GM12865 (cell line): ENCODE data around the gene RPL39L.

Experiments
- DNase-seq: peaks from one replicate; pipeline ENCODE4 v3.0.0; 2010; ENCODE audit warnings: low read depth
- H3K4me3 ChIP-seq: 2 replicates; pipeline ENCODE4 v1.5.1; 2011; ENCODE audit warnings: mild to moderate bottlenecking, low read depth, low read length, control low read depth
- TF ChIP-seq, protein P1 (sequence below): IDR thresholded peaks from 2 replicates; pipeline ENCODE4 v1.5.1; 2011; ENCODE audit warnings: low read length, control low read depth, low read depth, inconsistent platforms; ENCODE audit not compliant: insufficient read depth; ENCODE audit errors: missing control alignments

RPL39L gene

DNA sequence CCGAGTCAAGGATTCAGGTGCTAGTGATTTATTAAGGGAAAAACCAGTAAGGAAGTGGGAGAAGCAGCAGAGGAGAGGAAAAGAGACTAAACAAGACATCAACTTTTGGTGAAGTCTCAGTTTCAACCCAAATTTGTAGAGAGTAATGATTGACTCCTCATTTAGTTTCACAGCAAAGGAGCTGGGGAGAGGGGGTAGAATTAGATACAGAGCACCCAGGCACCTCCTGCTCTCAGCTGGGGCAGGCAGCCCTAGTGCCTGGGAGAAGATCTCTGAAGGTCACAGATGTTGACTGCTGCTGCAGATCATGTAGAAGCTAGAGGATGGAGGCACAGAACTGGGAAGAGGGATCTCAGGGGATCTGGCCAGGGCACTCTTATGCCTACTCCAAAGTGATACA, 29.1 kb downstream of the RPL39L start:
- no peak for DNase-seq
- TF ChIP-seq, protein P1, sequence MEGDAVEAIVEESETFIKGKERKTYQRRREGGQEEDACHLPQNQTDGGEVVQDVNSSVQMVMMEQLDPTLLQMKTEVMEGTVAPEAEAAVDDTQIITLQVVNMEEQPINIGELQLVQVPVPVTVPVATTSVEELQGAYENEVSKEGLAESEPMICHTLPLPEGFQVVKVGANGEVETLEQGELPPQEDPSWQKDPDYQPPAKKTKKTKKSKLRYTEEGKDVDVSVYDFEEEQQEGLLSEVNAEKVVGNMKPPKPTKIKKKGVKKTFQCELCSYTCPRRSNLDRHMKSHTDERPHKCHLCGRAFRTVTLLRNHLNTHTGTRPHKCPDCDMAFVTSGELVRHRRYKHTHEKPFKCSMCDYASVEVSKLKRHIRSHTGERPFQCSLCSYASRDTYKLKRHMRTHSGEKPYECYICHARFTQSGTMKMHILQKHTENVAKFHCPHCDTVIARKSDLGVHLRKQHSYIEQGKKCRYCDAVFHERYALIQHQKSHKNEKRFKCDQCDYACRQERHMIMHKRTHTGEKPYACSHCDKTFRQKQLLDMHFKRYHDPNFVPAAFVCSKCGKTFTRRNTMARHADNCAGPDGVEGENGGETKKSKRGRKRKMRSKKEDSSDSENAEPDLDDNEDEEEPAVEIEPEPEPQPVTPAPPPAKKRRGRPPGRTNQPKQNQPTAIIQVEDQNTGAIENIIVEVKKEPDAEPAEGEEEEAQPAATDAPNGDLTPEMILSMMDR, result no peak
- no peak overlapping the region for H3K4me3 ChIP-seq

DNA sequence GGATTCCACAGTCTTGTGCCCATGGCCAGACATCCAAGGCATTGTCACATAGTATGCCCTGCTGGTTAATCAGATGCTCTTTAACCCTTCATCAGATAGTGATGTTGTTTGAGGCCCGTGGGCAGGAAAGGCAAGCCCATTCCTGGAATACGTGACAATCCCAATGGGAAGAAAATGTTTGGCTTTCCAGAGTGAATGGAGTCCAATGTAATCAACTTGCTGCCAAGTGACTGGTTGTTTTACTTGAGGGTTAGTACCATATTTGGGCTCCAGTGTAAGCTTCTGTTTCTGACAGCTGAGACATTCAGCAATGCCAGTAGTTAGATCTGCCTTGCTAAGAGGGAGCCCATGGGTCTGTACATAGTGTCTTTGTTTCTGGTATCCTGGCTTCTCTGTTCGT, 31.3 kb downstream of the RPL39L start:
- no peak overlapping the region for H3K4me3 ChIP-seq
- no peak for DNase-seq
- TF ChIP-seq, protein P1, result no peak

DNA sequence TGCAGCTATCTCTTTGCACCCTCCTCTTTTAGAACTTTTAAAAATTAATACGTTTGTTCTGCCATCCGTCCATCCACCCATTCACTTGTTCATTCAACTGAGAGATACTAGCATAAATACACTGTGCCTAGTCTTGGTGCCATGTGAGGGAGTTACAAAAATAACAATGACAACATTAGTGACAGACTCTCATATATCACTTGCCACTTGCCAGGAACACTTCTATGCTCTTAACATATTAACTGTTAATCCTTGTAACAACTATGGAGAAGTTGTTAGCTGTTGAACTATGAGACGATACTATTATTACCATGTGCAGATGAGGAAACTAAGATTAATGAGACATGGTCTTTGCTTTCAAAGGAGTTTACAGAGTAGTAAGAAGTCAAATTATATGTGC, 33.6 kb downstream of the RPL39L start:
- TF ChIP-seq, protein P1, result no peak
- DNase-seq, result no peak
- no peak overlapping the region for H3K4me3 ChIP-seq

DNA sequence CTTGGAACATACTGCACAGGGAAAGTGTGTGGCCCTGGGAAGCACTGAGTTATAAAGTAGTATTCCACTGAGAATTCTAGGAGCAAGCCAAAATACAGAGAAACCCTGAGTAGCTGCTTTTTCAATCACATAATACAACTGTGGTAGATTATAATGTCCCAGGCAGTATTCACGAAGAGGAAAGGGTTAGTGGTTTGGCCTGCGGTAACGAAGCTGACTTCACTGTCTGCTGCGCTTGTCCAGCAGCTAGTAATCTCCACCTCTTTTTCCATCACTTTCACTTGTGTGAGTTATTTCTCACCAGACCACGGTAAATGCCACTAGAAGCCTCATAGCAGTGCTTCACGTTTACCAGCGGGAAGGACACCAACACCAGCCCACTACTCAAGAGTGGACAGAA, 34.4 kb downstream of the RPL39L start:
- no peak for DNase-seq
- H3K4me3 ChIP-seq, result no peak overlapping the region
- TF ChIP-seq, protein P1, result no peak

DNA sequence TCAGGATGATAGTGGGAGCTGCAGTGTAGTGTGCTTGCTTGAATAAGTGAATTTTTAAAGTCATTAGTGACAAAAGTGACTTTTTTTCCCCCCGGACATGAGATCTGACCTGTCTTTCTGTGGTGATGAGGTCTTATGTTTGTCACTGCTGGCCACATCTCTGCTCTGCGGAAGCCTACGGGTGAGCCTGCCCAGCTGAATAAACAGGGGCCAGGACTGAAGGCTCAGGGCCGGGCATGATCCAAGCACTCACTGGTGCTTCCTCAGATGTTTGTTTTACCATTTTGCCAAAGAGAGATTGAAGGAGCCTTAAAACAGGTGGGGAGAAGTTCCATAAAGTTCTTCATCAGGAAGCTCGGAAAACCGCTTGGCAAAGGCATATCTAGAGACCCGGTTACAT, 35.0 kb downstream of the RPL39L start:
- TF ChIP-seq, protein P1, result no peak
- DNase-seq, result no peak
- no peak overlapping the region for H3K4me3 ChIP-seq

DNA sequence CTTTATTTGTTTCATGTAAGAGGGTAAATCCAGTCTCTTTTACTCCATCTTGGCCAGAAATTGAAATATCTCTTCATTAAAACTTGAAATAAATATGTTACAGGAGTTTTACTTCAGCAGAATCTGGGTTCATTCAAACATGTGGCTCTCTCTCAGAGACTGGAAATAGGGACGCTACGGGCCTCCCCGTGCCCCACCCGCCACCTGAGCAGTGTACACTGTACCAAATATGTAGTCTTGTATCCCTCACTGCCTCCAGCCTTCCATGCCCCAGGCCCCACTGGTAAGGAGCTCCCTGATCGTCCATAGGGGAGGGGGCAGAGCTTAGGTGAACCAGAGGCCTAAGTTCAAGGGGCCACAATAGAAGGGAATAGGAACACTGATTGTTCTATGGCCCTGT, 36.0 kb downstream of the RPL39L start:
- DNase-seq, result no peak
- TF ChIP-seq, protein P1, result no peak
- no peak overlapping the region for H3K4me3 ChIP-seq

DNA sequence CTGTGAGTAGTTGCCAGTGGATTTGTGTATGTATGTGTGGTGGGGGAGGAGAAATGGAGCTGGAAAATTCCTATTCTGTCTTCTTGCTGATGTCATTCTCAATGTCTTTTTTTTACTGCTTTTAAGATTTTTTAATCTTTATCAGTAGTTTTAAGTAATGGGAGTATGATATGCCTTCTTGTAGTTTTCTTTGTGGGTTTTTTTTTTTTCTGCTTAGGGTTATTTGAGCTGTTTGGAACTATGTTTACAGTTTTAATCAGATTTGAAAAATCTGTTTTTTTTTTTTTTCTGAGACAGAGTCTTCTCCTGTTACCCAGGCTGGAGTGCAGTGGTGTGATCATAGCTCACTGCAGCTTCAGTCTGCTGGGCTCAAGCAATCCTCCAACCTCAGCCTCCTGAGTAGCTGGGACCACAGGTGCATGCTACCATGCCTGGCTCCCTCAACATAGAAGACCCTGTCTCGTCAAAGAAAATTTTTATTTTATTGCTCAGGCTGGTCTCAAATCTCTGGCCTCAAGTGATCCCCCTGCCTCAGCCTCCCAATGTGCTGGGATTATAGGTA, 37.1 kb downstream of the RPL39L start:
- DNase-seq, result no peak
- TF ChIP-seq, protein P1, result no peak
- H3K4me3 ChIP-seq, result no peak overlapping the region
